NCI-H510A treated with DMSO at 0.1 percent for 48 hours (cell line): ENCODE measurements around the gene SBK1.
"Not testable (repeated sequence)": the region's sequence is repeated elsewhere in the genome, so short reads cannot be mapped to it uniquely, and the experiment has no call there.

Experiments
- DNase-seq: peaks from one replicate; lab custom pipeline; 2025; lab: John Stamatoyannopoulos, UW

Gene SBK1

GRCh38 chr16:28291651-28292626 is at the start of gene SBK1:
Gene SBK1 (plus strand): TSS chr16:28292525. CDS start chr16:28317392, 24,867 bp downstream.
- DNase-seq = peak; percentile 95

- DNase-seq = not testable (repeated sequence)
Measured at GRCh38 chr16:28249483-28249882, 42.8 kb upstream of the SBK1 start.

GRCh38 chr16:28250999-28251398 is 41.3 kb upstream of the SBK1 start:
- no peak for DNase-seq

GRCh38 chr16:28254158-28254557 is 38.2 kb upstream of the SBK1 start:
- DNase-seq = no peak

- no peak for DNase-seq
Measured at GRCh38 chr16:28255838-28256237, 36.5 kb upstream of the SBK1 start.

- DNase-seq = no peak
Measured at GRCh38 chr16:28257256-28257655, 35.1 kb upstream of the SBK1 start.

- no peak for DNase-seq
Measured at GRCh38 chr16:28258567-28258966, 33.8 kb upstream of the SBK1 start.

GRCh38 chr16:28259091-28259780 is 33.1 kb upstream of the SBK1 start:
- no peak for DNase-seq

- DNase-seq = no peak
Measured at GRCh38 chr16:28259781-28260150, 32.6 kb upstream of the SBK1 start.

- no peak for DNase-seq
Measured at GRCh38 chr16:28260193-28260592, 32.1 kb upstream of the SBK1 start.

GRCh38 chr16:28261942-28262341 is 30.4 kb upstream of the SBK1 start:
- DNase-seq = peak; percentile 5

- DNase-seq = no peak
Measured at GRCh38 chr16:28263305-28263704, 29.0 kb upstream of the SBK1 start.

- no peak for DNase-seq
Measured at GRCh38 chr16:28264656-28265055, 27.7 kb upstream of the SBK1 start.

GRCh38 chr16:28265822-28266221 is 26.5 kb upstream of the SBK1 start:
- no peak for DNase-seq

- no peak for DNase-seq
Measured at GRCh38 chr16:28267356-28267755, 25.0 kb upstream of the SBK1 start.

GRCh38 chr16:28273511-28273910 is 18.8 kb upstream of the SBK1 start:
- no peak for DNase-seq

- no peak for DNase-seq
Measured at GRCh38 chr16:28274676-28275075, 17.6 kb upstream of the SBK1 start.

- DNase-seq = no peak
Measured at GRCh38 chr16:28276301-28276700, 16.0 kb upstream of the SBK1 start.

GRCh38 chr16:28277537-28278388 is 14.6 kb upstream of the SBK1 start:
- peak; percentile 89 for DNase-seq

GRCh38 chr16:28279006-28279405 is 13.3 kb upstream of the SBK1 start:
- DNase-seq = no peak

- no peak for DNase-seq
Measured at GRCh38 chr16:28280881-28281836, 11.2 kb upstream of the SBK1 start.
